Right ventricle myocardium inferior (tissue), 1 donor: ENCODE data around the gene URAD. TPM values are rescaled to one million over a fixed set of nuclear protein-coding genes. Genes with fewer than 3 reads are reported as not detected.
"Not testable (repeated sequence)": the region's sequence is repeated elsewhere in the genome, so short reads cannot be mapped to it uniquely, and the experiment has no call there.

Source experiments
- ATAC-seq: fragments of 200-7000 bp; cut with Tn5 transposase; one replicate; pipeline ENCODE4 v1.9.1; 2020; ENCODE audit warnings: mild to moderate bottlenecking, moderate library complexity
- DNase-seq: peaks from one replicate; pipeline ENCODE4 v3.0.0; 2021; ENCODE audit errors: missing footprints
- intact Hi-C: fragments of 100-400 bp; cut with DNase I; formaldehyde crosslinking; loops from one replicate; pipeline ENCODE4 v1.11.0; 2022
- total RNA-seq: library from RNA; stranded (reverse); fragmentation: NEBNext Ultra II Directional; extraction: Animal tissue kit (Norgen Biotek cat#: 25700); gene quantifications from one replicate; pipeline ENCODE4 v1.2.1, GENCODE V29; 2021
- donor health status: DM: no; HTN: yes; CAD: no; lungs with severe emphysema.

URAD gene
- total RNA-seq, 1 donor from 2014 or later = not detected

DNA sequence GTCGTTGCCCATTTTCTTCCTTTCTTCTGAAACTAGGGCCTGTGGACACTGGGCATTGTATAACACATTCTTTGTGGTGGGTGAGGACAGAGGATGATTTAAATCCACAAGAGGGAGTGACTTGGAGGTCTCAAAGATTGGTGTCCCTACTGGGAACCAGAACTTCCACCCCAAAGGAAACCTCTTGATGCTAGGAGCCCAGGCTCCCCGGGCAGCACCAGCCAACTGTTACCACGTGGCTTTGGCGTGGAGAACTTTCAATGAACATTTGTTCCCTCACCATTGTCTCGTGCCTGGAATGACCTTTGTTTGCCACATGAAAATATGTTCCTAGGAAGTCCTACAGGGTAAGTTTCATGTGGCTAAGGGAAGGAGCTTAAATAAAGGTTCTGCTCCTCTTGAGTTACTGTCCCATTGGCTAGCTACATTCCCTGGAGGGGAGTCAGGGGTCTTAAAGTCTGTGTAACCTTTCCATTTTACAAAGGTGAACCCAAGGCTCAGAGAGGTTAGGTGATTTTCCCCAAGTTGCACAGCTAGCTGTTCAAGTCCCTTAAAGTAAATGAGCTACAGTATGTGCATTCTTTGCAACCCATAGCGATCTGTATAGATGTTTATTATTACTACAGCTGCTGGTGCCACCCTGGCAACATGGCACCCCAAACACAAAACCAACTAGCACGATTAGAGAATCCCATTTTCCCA is 14.4 kb downstream of the URAD start:
- intact Hi-C loops = no loop called here
- ATAC-seq (no peak), DNase-seq (no peak)

DNA sequence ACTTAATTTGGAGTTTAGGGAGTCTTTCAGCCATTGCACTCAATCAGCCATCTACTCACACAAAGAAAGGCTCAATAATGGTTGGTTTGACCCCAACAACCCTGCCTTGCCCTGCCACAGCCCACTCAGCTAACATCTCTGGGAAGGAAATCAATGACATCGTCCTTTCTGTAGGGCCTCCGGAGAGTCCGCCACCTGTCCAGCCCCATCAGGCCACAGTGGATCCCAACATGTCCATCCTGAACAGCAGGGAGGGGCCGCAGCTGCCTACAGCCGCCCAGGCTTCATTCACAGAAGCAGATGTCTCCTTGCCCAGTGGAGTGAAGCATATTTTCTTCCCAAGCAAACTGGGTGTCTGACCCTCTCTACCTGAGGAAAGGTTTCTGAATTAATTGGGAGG is 15.2 kb downstream of the URAD start:
- intact Hi-C loops = no loop called here
- no peak for ATAC-seq
- DNase-seq = no peak

DNA sequence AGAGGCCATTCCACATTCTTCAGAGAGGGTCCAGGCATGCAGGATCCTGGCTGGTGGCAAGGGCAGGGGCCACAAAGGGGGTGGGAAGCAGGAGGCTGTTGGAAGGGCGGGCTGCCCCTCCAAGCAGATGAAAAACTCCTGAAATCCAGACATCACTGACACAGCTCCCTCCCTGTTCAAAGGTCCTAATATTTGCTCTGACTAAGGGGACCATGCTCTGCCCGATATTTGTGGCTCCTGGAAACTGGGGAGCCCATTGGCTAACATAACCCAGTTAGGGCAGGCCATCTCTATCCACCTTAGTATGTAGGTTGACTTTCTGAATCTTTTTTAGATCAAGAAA is 16.0 kb downstream of the URAD start:
- DNase-seq (no peak), ATAC-seq (no peak)
- intact Hi-C loops = no loop called here

DNA sequence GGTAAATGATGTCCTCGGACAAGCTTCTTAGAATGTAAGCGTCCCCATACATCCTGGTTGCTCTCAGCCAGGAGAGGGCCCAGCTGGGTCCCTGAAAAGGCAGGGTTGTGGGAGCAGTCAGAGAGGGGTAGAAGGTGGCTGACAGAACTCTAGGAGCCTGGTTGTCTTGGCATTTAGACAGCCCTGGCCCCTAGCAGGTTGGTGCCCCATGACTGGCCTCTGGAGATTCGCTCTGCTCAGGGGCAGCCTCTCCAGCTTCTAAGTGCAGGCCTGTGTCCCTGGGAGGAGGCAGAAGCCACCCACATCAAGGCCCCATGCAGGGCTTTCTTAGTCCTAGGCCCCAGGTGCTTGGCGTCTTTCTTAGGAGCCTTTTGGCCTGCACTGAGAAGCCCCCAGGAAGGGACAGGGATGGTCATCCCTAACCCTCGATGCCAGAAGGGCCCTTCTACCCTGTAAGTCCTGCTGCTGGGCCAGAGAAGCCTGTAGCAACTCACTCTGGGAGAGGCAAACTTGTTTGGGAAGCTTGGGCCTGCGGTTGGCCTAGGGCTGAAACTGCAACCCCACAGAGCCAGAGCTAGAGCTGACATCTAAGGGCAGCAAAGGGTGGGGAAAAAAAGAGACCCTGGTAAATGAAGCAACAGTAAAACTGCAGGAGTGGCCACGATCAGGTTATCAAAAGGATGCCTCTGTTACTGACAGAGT is 16.6 kb downstream of the URAD start:
- intact Hi-C loops = no loop called here
- DNase-seq = no peak
- no peak for ATAC-seq

DNA sequence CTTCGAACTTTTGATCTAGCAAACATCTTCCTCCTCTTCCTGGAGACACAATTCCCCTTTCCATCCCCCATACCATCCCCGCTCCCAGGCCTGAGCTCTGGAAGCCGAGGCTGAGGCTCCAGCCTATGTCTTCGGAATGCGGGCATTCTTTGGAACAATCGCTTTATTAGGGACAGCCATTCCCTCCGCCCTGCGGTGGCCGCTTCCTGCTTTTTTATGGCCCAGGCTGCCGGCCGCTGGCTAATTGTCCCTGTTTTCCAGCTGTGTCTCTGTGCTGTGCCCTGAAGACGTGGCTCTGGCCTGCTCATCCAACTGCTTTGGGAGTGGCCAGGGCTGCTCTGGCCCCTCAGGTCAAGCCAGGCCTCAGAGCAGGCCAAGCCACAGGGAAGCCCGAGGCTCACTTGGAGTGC is 17.3 kb downstream of the URAD start:
- intact Hi-C loops = no loop called here
- no peak for ATAC-seq
- no peak for DNase-seq

DNA sequence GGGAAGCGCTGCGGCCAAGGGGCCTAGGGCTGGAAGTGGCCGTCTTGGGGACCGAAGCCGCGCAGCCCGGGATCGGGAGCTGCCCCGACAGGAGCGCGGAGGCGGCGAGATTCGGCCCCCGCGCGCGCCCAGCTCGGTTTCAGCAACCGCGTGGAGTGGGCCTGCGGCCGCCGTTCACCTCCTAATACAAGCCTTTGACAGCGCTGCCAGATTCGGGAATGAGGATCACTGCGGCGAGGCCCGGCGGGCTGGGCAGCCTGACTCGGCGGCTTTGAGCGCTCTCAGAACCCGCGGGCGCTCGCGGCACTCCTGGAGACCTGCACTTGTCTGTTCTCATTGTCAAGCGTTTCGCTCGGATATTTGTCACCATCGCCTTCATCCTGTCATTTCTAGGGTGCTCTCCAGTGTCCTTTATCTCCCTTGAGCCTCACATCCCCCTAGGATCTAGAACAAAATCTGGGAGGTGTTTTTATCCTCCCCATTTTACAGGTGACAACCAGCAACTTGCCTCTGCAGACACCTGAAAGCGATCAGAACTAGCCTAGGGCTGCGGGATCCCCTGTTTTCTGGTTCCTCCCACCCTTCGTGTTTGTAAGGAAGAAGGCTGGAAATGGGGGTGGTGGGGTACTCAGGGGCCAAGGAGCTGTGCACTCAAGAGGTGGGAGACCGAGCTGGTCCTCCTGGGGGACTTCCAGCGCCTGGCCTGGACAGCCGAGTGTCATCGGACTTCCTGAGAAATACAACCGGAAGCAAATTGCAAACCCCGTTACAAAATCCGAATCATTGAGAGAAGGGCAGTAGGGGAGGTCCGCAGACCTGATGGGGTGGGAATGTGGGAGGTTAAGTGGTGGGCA is 17.9 kb downstream of the URAD start:
- intact Hi-C loops = no loop called here
- no peak for ATAC-seq
- DNase-seq = no peak

DNA sequence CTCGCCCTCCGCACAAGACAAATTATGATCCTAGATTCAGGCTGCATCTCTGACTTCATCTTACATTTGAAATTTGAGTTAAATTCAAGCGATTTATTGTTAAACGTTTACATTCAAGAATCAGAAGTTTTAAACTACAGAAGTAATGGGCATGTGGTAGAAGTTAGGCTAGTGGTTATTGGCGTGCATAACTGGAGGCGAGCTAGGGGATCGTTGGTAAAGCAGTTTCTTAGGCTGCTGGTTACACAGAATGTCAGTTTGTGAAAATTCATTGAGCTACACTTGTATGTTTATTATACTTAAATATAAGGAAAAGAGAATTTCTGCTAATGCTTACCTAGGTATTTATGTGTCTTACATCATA is 18.6 kb downstream of the URAD start:
- DNase-seq = no peak
- no peak for ATAC-seq
- intact Hi-C loops = no loop called here

DNA sequence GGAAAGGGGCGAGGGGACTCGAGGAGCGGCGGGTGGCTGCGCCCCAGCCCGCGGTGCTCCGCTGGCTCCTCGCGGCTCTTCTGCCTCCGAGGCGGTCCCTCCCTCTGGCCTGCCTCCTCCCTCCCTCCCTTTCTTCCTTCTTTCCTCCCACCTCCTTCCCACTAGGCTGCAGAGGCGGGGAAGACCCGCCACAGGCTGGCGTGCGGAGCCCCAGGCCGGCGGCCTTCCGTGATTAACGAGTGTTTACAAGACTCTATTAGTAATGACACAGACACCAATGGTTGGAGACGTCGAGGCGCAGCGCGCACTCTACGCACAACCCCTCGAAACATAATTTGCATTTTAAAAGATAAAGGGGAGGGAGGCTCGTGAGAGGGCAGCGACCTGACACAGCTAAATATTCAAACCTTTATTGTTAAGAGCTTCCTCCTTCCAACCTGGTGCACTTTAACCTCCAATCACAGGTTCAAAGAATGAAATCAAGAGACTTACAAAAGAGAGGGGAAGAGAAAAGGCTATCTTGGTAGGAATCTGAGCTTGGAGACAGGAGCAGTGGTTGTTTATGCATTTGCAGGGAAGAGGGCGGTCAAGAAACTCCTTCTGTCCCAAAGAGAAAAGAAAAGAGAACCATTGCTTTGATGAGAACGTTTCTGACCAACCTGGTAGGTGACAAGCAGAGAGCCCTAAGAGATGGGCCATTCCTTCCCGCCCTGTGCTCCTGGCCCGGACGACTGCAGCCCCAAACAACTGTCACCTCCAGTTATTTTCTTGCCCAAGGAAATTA is 19.2 kb downstream of the URAD start, which contains the start of gene CDX2:
CDX2 (minus strand) TSS at position 234 of the 784 bp plus-strand sequence. CDS start 309 bp downstream, outside the sequence.
- DNase-seq = no peak
- ATAC-seq = no peak
- intact Hi-C loops = no loop called here

DNA sequence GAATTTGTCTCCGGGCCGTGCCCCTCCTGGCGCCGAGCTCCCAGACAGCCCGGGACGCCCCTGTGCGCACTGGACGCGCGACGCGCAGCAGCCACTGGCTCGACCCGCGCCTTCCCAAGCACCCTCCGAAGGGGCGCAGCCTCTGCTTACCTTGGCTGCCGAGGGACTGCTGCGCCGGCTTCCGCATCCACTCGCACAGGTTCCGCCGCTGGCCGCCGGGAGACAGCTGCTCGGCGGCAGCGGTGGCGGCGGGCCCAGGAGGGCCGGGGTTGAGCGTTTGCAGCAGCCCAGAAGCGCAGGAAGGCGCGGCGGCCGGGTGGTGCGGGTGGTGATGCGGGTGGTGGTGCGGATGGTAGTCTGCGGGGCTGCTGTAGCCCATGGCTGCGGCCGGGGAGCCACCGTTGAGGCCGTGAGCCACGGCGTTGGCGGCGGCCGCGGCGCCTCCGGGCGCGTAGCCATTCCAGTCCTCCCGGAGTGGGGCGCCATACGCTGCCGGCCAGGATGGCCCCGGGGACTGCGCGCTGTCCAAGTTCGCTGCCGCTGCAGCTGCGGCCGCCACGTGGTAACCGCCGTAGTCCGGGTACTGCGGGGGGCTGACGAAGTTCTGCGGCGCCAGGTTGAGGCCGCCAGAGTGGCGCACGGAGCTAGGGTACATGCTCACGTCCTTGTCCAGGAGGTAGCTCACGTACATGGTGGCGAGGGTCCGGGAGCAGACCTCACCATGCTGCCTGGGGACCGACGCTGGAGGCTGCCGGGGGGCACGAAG is 20.0 kb downstream of the URAD start:
- DNase-seq (no peak), ATAC-seq (no peak)
- intact Hi-C loops = no loop called here

DNA sequence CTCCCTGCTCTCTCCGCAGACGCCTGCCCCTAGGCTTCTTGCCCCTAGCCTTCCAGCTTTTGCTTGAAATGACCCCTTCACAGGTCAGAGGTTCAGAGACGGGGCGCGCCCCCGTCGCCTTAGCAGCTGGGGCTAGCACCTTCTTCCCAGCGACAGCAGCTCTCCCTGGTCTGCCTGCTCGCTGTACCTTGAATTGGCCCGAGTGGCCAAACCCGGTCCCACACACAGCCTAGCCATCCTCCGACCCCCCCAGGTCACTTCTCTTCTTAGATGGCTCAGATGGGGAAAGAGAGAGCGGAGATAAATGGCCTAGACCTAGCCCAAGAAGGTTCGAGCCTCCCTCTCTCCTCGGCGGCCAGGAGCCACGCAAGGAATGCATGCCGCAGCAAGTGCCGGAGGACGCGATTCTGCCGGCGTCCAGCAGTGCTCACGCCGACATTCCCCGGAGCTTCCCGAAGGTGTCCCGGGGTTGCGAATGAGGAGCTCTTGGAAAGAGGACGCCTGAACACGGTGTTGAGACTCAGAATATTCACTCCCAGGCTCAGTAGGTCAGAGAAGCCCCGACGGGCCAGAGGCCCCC is 20.7 kb downstream of the URAD start:
- intact Hi-C loops = no loop called here
- ATAC-seq (no peak), DNase-seq (no peak)

DNA sequence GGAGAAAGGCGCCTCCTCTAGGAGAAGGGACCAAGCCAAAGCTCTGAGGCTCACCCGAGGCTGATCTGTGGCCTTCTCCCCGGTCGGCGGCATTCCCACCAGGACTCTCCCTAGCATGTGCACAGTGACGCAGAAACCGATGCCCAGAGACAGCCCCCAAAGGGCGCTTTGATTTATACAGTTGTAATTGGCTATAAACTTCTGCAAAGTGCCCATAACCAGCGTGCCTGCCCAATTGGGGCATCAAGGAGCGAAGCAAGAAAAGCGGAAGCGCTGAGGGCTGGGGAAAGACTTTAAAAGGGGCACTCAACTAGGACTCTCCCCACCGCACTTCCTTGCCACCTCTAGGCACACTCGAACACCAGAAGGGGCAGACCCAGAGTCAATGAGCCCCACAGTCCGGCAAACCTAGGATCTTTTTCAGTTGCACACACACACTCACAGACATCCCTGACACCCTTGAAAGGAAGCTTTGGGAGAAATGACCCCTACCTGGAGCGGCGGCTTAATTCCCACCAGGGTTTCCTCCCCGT is 21.2 kb downstream of the URAD start:
- intact Hi-C loops = no loop called here
- ATAC-seq = no peak
- DNase-seq = no peak

DNA sequence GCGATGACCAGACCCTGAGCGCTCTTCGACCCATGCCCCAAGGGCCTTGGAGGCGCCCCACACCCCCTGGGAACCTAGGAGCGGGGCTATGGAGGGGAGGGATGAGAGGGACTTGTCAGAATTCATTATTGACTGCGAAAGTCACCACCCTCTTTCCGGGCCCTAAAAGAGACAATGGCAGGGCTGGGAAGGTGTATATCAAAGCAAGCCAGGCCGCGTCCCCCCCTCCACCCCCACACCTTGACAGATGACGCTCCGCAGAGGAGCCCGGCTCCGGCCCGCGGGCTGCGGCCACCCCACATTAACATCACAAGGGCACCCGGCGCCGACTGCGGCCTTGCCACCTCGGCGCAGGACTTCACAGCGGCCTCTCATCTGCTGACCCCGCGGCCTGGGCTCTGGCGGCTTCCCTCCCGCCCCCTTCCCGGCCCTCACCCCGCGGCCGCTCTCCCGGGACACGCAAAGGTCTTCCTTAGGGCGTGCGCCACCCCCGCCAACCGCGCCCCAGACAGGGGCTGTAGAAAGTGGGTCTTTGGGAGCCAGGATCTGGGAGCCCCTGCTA is 21.8 kb downstream of the URAD start:
- no peak for ATAC-seq
- DNase-seq = no peak
- intact Hi-C loops = no loop called here

DNA sequence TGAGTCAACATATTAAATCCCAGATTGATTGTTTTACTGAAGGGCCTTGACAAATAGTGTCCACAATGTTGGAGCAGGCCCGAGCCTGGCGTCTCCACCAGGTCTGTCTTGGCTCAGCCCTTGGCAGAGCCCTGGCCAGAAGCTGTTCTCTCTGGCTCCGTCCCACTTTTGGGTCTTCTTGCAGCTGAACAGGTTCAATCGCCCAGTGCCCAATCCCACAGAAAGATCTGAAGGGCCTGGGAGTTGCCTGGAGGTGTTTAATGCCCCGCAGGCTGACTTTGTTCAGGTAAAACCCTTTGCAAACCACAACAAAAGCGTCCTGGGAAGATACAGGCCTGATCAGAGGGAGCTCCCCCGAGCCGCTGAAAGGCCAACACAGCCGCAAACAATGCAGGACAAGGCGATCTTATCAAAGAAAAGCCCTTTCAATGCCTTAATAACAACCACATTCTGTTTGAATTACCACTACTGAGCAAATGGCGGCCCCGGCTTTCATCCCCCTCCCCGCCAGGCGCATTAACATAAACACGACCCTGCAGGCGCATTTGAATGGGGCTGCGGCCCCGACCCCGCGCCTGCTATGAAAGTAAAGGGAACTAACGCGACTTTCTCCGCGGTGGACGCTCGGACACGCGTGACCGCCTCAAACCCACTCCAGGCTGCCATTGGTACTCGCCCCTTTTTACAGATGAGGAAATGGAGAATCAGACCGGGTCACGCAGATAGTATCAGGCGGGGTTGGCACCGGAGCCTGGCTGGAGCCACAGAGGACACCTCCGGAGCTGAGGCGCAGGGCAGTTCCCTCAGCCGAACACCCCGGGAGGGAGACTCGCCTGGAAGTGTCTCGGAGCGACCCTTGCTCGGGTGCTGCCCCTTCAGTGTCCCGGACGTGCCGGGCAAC is 22.5 kb downstream of the URAD start:
- intact Hi-C loops = no loop called here
- ATAC-seq (no peak), DNase-seq (no peak)

DNA sequence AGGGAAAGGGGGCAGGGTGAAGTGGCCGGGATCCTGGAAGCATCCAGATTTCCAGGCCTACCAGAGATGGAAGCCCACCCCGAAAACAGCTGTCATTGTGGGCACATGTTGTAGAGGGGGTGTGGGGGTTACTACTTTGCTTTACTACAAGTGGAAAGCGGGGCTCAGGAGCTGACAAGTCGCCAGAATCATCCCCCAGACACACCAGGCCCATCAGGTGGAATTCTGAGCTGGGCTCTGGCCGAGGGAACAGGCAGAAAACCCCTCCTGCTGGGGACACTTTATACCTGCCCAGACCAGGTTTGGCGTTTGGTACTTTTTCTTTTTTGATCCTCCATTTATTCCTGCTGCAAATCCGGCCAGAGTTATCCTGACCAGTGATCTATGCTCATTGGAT is 23.2 kb downstream of the URAD start:
- DNase-seq = no peak
- no peak for ATAC-seq
- intact Hi-C loops = no loop called here

DNA sequence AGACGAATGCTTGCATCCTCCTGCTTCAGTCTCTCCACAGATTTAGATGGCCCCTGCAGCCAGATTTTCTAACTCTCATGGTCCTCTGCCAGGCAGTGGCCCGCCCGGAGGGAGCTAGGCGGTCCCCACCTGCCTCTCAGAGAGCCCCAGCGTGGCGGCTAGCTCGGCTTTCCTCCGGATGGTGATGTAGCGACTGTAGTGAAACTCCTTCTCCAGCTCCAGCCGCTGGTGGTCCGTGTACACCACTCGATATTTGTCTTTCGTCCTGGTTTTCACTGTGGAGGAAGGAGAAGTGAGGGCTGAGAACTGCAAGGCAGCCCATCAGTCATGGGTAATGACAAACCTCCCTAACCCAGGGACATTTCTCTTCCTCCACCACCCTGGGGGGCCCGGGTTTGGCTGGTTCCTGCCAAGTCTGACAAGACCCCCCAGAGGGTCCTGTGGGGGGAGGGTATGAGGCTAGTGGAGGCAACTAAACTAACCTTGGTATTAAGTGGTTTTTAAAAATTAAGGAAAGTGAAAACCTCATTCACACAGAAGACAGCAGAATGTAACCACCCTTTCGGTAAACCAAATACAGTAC is 23.7 kb downstream of the URAD start:
- intact Hi-C loops = no loop called here

DNA sequence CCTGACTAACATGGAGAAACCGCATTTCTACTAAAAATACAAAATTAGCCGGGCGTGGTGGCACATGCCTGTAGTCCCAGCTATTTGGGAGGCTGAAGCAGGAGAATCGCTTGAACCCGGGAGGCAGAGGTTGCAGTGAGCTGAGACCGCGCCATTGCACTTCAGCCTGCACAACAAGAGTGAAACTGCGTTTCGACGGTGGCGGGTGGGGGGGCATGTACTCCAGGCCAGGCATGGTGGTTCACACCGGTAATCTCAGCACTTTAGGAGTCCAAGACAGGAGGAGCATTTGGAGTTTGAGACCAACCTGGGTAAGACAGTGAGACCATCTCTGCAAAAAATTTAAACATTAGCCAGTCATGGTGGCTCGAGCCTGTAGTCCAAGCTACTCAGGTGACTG is 24.3 kb downstream of the URAD start:
- DNase-seq, ATAC-seq, intact Hi-C loops: not testable (repeated sequence)

More for the DNA sequence above, 23.7 kb downstream of the URAD start:
- ATAC-seq (no peak), DNase-seq (no peak)
